K562 (cell line): Measurements from ENCODE around the gene SCUBE1. TPM values are rescaled to one million over a fixed set of nuclear protein-coding genes. Genes with fewer than 3 reads are reported as not detected.

Source experiments
- ATAC-seq: fragments of 200-7000 bp; cut with Tn5 transposase; 3 replicates; pipeline ENCODE4 v1.9.1; 2020; ENCODE audit warnings: moderate library complexity
- BruUV-seq: library from RNA; stranded (reverse); fragments of 400-500 nt; replicated peaks from 2 replicates; lab custom pipeline; 2021; lab: Mats Ljungman, UMichigan
- CTCF ChIA-PET: fragments of 300-600 bp; formaldehyde crosslinking; extraction: SDS; loops from one replicate; lab custom pipeline; 2021; ENCODE audit warnings: low intra/inter-chr PET ratio; lab: Yijun Ruan, JAX
- POLR2A ChIA-PET: fragments of 300-600, 350-650 bp; sonication (Branson Sonifier 250); formaldehyde crosslinking; extraction: SDS; loops from one replicate; lab custom pipeline; 2021; ENCODE audit warnings: antibody characterized with exemption, inconsistent platforms; lab: Yijun Ruan, JAX
- DNase-seq, 4 experiments: peaks; one replicate each; pipeline versions ENCODE4 v3.0.0 to v3.0.0-alpha.2; 2011 to 2018; ENCODE audit warnings: low spot score in 3 of 4, mixed read lengths in 3 of 4; ENCODE audit errors: extremely low read depth in 1 of 4
- FAIRE-seq: peaks from 2 replicates; lab custom pipeline; 2011; peaks lifted over from hg19 to GRCh38; lab: Jason Lieb, UNC
- H2AFZ ChIP-seq: 2 replicates; pipeline ENCODE4 v1.6.0; 2011; ENCODE audit warnings: low read depth, low read length, control low read depth, inconsistent platforms
- H3K27ac ChIP-seq: fragments of 200-600 bp; 3 replicates; pipeline ENCODE4 v1.8.0; 2011; ENCODE audit warnings: low read depth, mild to moderate bottlenecking, control low read depth, inconsistent platforms, low read length, moderate library complexity, mixed read lengths; ENCODE audit errors: extremely low read depth
- H3K27me3 ChIP-seq, 2 experiments: fragments of 300-600 bp in 1 of 2; 2 replicates in 1 of 2; 3 replicates in 1 of 2; pipeline versions ENCODE4 v1.6.0 to v1.8.0; 2011; ENCODE audit warnings: inconsistent platforms in 2 of 2, low read length in 2 of 2, mild to moderate bottlenecking in 1 of 2, mixed read lengths in 1 of 2, moderate library complexity in 1 of 2; ENCODE audit not compliant: control insufficient read depth in 2 of 2, insufficient read depth in 2 of 2
- H3K36me3 ChIP-seq: fragments of 300-600 bp; 3 replicates; pipeline ENCODE4 v1.8.0; 2011; ENCODE audit warnings: mild to moderate bottlenecking, low read length, inconsistent platforms; ENCODE audit not compliant: control insufficient read depth, insufficient read depth
- H3K4me1 ChIP-seq, 2 experiments: fragments of 200-600 bp in 1 of 2; replicated peaks in 1 of 2; 2 replicates in 1 of 2; 3 replicates in 1 of 2; pipeline versions ENCODE4 v1.5.1 to v1.8.0; 2011; ENCODE audit warnings: inconsistent platforms in 2 of 2, low read length in 2 of 2, mild to moderate bottlenecking in 1 of 2, mixed read lengths in 1 of 2, moderate library complexity in 1 of 2; ENCODE audit not compliant: control insufficient read depth in 2 of 2, insufficient read depth in 2 of 2
- H3K4me2 ChIP-seq: 2 replicates; pipeline ENCODE4 v1.6.1; 2011; ENCODE audit warnings: low read length, control low read depth, inconsistent platforms, mixed read lengths; ENCODE audit not compliant: insufficient read depth
- H3K4me3 ChIP-seq: fragments of 200-600 bp; sonication (generic), shearing (Covaris generic); 2 replicates; pipeline ENCODE4 v1.5.1; 2016; ENCODE audit warnings: control low read depth, inconsistent platforms
- H3K79me2 ChIP-seq: fragments of 200-600 bp; 3 replicates; pipeline ENCODE4 v1.8.0; 2011; ENCODE audit warnings: low read length, inconsistent platforms; ENCODE audit not compliant: control insufficient read depth, insufficient read depth
- H3K9ac ChIP-seq, 2 experiments: 2 replicates each; pipeline versions ENCODE4 v1.6.0 to v1.6.1; 2011; ENCODE audit warnings: low read depth in 2 of 2, low read length in 2 of 2, control low read depth in 1 of 2, inconsistent platforms in 1 of 2, mild to moderate bottlenecking in 1 of 2, mixed read lengths in 1 of 2; ENCODE audit not compliant: insufficient read depth in 1 of 2
- H3K9me1 ChIP-seq: one replicate; pipeline ENCODE4 v1.6.0; 2011; ENCODE audit warnings: inconsistent platforms, mild to moderate bottlenecking, low read length, moderate library complexity; ENCODE audit not compliant: control insufficient read depth, insufficient read depth
- H3K9me3 ChIP-seq: replicated peaks from 2 replicates; pipeline ENCODE4 v1.5.1; 2011; ENCODE audit warnings: low read depth, low read length, inconsistent platforms; ENCODE audit not compliant: control insufficient read depth, insufficient read depth
- H4K20me1 ChIP-seq: replicated peaks from 2 replicates; pipeline ENCODE4 v1.6.1; 2011; ENCODE audit warnings: low read length, inconsistent platforms, mixed read lengths; ENCODE audit not compliant: control insufficient read depth, insufficient read depth
- ASH1L ChIP-seq: fragments of 450-650 bp; IDR thresholded peaks from 2 replicates; pipeline ENCODE4 v1.6.1; 2018; ENCODE audit warnings: borderline replicate concordance, mild to moderate bottlenecking, low read depth; ENCODE audit not compliant: partially characterized antibody
- BCL6 ChIP-seq: fragments of 250-450 bp; sonication (Bioruptor Pico); IDR thresholded peaks from 2 replicates; pipeline ENCODE4 v1.4.0; 2020
- DNMT1 ChIP-seq: fragments of 450-650 bp; IDR thresholded peaks from 2 replicates; pipeline ENCODE4 v1.6.1; 2016; ENCODE audit warnings: antibody characterized with exemption, mild to moderate bottlenecking
- ESRRB ChIP-seq: fragments of 250-450 bp; sonication (Bioruptor Pico); IDR thresholded peaks from 2 replicates; pipeline ENCODE4 v1.5.0; 2020; ENCODE audit warnings: mild to moderate bottlenecking, moderate library complexity, borderline replicate concordance
- FOS ChIP-seq: IDR thresholded peaks from 3 replicates; pipeline ENCODE4 v1.6.1; 2011; ENCODE audit not compliant: insufficient read length; ENCODE audit errors: extremely low read depth
- HOMEZ ChIP-seq: fragments of 250-450 bp; sonication (Bioruptor Pico); IDR thresholded peaks from 2 replicates; pipeline ENCODE4 v1.4.0; 2020; ENCODE audit warnings: mild to moderate bottlenecking, moderate library complexity
- MAZ ChIP-seq, 2 experiments: fragments of 450-650 bp in 1 of 2; sonication (generic) in 1 of 2; formaldehyde crosslinking; IDR thresholded peaks in 1 of 2; conservative IDR thresholded peaks in 1 of 2; 2 replicates each; pipeline versions ENCODE4 v1.4.0 to v1.5.0; 2020; ENCODE audit warnings: mild to moderate bottlenecking in 1 of 2, missing genetic modification reagents in 1 of 2
- MCM3 ChIP-seq: fragments of 450-650 bp; IDR thresholded peaks from 2 replicates; pipeline ENCODE4 v1.6.1; 2016
- MEF2D ChIP-seq: conservative IDR thresholded peaks from 2 replicates; pipeline ENCODE4 v1.6.1; 2016; ENCODE audit warnings: low read depth, missing genetic modification characterization, missing compliant biosample characterization
- RBM25 ChIP-seq: fragments of 200-400 bp; formaldehyde crosslinking; IDR thresholded peaks from 2 replicates; pipeline ENCODE4 v1.6.1; 2018; ENCODE audit warnings: low read length, low read depth, moderate library complexity; ENCODE audit not compliant: severe bottlenecking
- SAFB2 ChIP-seq: fragments of 200-400 bp; formaldehyde crosslinking; IDR thresholded peaks from 2 replicates; pipeline ENCODE4 v1.6.1; 2018; ENCODE audit warnings: borderline replicate concordance, low read length, low read depth, moderate library complexity; ENCODE audit not compliant: severe bottlenecking
- SP2 ChIP-seq: IDR thresholded peaks from 2 replicates; pipeline ENCODE4 v1.6.1; 2011; ENCODE audit warnings: mild to moderate bottlenecking, low read depth, low read length, moderate library complexity; ENCODE audit not compliant: poor library complexity, severe bottlenecking; ENCODE audit errors: extremely low read depth
- THAP12 ChIP-seq: fragments of 250-450 bp; sonication (Bioruptor Pico); IDR thresholded peaks from 2 replicates; pipeline ENCODE4 v1.9.0; 2021; ENCODE audit warnings: mild to moderate bottlenecking, inconsistent platforms
- ZNF165 ChIP-seq: fragments of 250-450 bp; sonication (Bioruptor Pico); IDR thresholded peaks from 2 replicates; pipeline ENCODE4 v1.4.0; 2020; ENCODE audit warnings: borderline replicate concordance
- ZNF347 ChIP-seq: fragments of 450-650 bp; formaldehyde crosslinking; IDR thresholded peaks from 2 replicates; pipeline ENCODE4 v1.4.0; 2020; ENCODE audit warnings: low read depth, mild to moderate bottlenecking, moderate library complexity
- WGBS: fragments of 100-300 bp; shearing (Covaris generic); methylation state at CpG from one replicate; pipeline ENCODE4 v1.1.6; 2016; ENCODE audit warnings: low coverage, mixed read lengths; ENCODE audit not compliant: insufficient coverage; ENCODE audit errors: missing lambda C conversion rate; 5-methylcytosine and 5-hydroxymethylcytosine counted together
- in situ Hi-C: fragments of 300-500 bp; cut with MboI; formaldehyde crosslinking; loops from 4 replicates; pipeline ENCODE4 v1.15.0; 2018; ENCODE audit warnings: inconsistent platforms, mixed read lengths
- intact Hi-C: fragments of 100-400 bp; cut with micrococcal nuclease; formaldehyde crosslinking; loops from 2 replicates; pipeline ENCODE4 v1.14.2; 2022
- polyA plus RNA-seq, 8 experiments: library from polyadenylated mRNA; depleted of rRNA in 4 of 8; stranded (reverse) in 5 of 8; unstranded in 3 of 8; fragments of >200 nt; fragmentation: Nextera tagmentation in 2 of 8; fragmentation: Illumina TruSeq in 1 of 8; extraction: Ambion mirVana in 2 of 8; extraction: Trizol in 1 of 8; gene quantifications; 2 replicates each; pipeline versions ENCODE4 v1.2.1 to v1.2.3, GENCODE V29; 2011 to 2014; ENCODE audit warnings: inconsistent platforms in 1 of 8, missing spikeins in 1 of 8
- total RNA-seq, 7 experiments: library from RNA; depleted of rRNA in 6 of 7; stranded (reverse); fragments of >200 nt in 6 of 7; fragmentation: Illumina TruSeq in 2 of 7; extraction: Trizol in 2 of 7; gene quantifications; 2 replicates each; pipeline versions ENCODE4 v1.2.1 to v1.2.3, GENCODE V29; 2011 to 2021; ENCODE audit warnings: low replicate concordance in 1 of 7

SCUBE1 gene
- total and polyA plus RNA-seq, 9 of the 15 experiments (the other 6 are each of a cell fraction or from before 2014, with no cell fraction given) = 0.03 to 0.47 (median 0.29) TPM; not detected in 6

GRCh38 chr22:43343262-43343669, at the start of gene SCUBE1 (continued):
- no peak for TF ChIP-seq HOMEZ (CRISPR knock-in tag)
- no peak for TF ChIP-seq MCM3
- peak; percentile 32 for TF ChIP-seq FOS
- TF ChIP-seq ASH1L = no peak
- TF ChIP-seq DNMT1 = no peak
- peak; percentile 99 for TF ChIP-seq RBM25
- no peak for TF ChIP-seq MEF2D (tag)
- TF ChIP-seq BCL6 (CRISPR knock-in tag) = no peak
- peak; percentile 36 for TF ChIP-seq SP2
- TF ChIP-seq ESRRB (CRISPR knock-in tag) = no peak

- H3K36me3 ChIP-seq = no peaks in the 10 kb centered on the region
- TF ChIP-seq ZNF165 (CRISPR knock-in tag) = no peak
- TF ChIP-seq ZNF347 (CRISPR knock-in tag) = no peak
- TF ChIP-seq THAP12 = no peak
- no peak for TF ChIP-seq SAFB2
- no peak for TF ChIP-seq MAZ (CRISPR knock-in tag; conservative IDR thresholded peaks at IDR 0.05 in 1 of 2, IDR thresholded peaks at IDR 0.05 in 1 of 2)
Measured at GRCh38 chr22:43392385-43392989, 49.3 kb upstream of the SCUBE1 start.

More at GRCh38 chr22:43392385-43392989, 49.3 kb upstream of the SCUBE1 start:
- 8% methylated on average over 7 of the region's 9 CpGs for WGBS
- BruUV-seq = no TSS peak
- ATAC-seq (no peak), DNase-seq (no peak), FAIRE-seq (no peak)
- Histone ChIP-seq H3K27me3 (peaks cover 0 to 4% of the 10 kb centered on the region in 2 experiments; a peak in 2 of 5 replicates), H3K9ac (no peak overlapping the region), H3K4me3 (no peak overlapping the region), H3K4me1 (peaks cover 0 to 5% of the 10 kb centered on the region in 2 experiments; a peak in 2 of 5 replicates), H3K79me2 (no peaks in the 10 kb centered on the region), H3K9me3 (no peaks in the 10 kb centered on the region), H2AFZ (no peak overlapping the region), H3K4me2 (no peak overlapping the region), H3K9me1 (no peaks in the 10 kb centered on the region), H4K20me1 (no peaks in the 10 kb centered on the region), H3K27ac (no peak overlapping the region)
- intact Hi-C loops (no loop called here), in situ Hi-C loops (loop anchor here (10.0 kb wide), 1 partner anchor 1232 kb away; no protein-coding TSS in a partner anchor)
- CTCF ChIA-PET = no interaction called here
- POLR2A ChIA-PET = no interaction called here
